Chondrocyte (in vitro differentiated cells): Measurements from ENCODE around the gene TMEM270. TPM values are rescaled to one million over a fixed set of nuclear protein-coding genes. Genes with fewer than 3 reads are reported as not detected.
"Not testable (repeated sequence)": the region's sequence is repeated elsewhere in the genome, so short reads cannot be mapped to it uniquely, and the experiment has no call there.

Experiments used
- DNase-seq: peaks from one replicate; pipeline ENCODE4 v3.0.0; 2021; ENCODE audit warnings: mixed read lengths, low spot score
- H3K27ac Mint-ChIP-seq: one replicate; pipeline ENCODE4 v1.8.0; 2021; ENCODE audit warnings: mild to moderate bottlenecking, moderate library complexity, mixed read lengths; ENCODE audit not compliant: unreplicated experiment
- H3K27me3 Mint-ChIP-seq: 2 replicates; pipeline ENCODE4 v1.8.0; 2021; ENCODE audit warnings: low read depth, mixed read lengths
- H3K36me3 Mint-ChIP-seq: 2 replicates; pipeline ENCODE4 v1.8.0; 2021; ENCODE audit warnings: low read depth, mixed read lengths
- H3K4me1 Mint-ChIP-seq: 2 replicates; pipeline ENCODE4 v1.8.0; 2021; ENCODE audit warnings: low read depth, mild to moderate bottlenecking, mixed read lengths
- H3K4me3 Mint-ChIP-seq: one replicate; pipeline ENCODE4 v1.8.0; 2021; ENCODE audit warnings: mild to moderate bottlenecking, moderate library complexity, mixed read lengths; ENCODE audit not compliant: unreplicated experiment
- H3K9me3 Mint-ChIP-seq: 2 replicates; pipeline ENCODE4 v1.8.0; 2021; ENCODE audit warnings: low read depth, mixed read lengths
- CTCF ChIP-seq: fragments of 200-600 bp; sonication (generic); IDR thresholded peaks from 2 replicates; pipeline ENCODE4 v1.5.0; 2021; ENCODE audit warnings: antibody characterized with exemption, mild to moderate bottlenecking, moderate library complexity
- total RNA-seq: library from RNA; stranded (reverse); gene quantifications from 3 replicates; pipeline ENCODE4 v1.2.1, GENCODE V29; 2021

TMEM270 gene
- total RNA-seq, 1 donor from 2014 or later: 0.25 TPM

DNA sequence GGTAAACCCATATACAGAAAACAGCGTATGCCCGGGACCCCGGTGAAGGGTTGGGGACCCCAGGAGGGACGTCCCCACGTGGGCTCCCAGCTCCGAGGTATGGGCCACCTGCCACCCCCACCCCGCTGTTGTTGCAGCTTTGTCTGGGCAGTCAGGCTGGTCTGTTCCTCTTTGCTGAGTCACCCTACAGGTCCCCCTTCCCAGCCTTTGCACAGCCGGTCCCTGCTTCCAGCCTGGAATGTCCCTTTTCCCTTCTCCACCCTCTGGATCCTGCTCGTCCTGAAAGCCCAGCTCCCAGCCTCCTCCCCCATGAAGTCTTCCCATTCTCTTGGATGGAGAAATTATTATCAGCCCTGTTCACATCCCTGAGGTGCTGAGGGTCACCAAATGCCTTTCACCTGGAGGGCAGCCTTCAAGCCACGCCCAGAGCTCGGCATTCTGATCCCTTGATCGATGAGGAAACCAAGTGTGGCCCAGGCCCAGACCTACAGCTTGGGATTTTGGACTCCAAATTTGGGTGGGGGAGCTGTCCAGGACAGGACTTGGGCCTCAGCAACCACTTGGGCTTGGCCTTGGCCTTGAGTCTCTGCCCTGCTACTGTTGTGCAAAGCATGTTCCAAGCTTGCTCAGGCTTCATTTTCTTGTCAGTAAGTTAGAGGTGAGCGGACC lies 27.6 kb upstream of the TMEM270 start:
- Mint-ChIP-seq H3K4me3 (no peak overlapping the region), H3K4me1 (peaks cover 7% of the 10 kb centered on the region), H3K36me3 (no peaks in the 10 kb centered on the region), H3K27ac (no peak overlapping the region), H3K27me3 (no peaks in the 10 kb centered on the region), H3K9me3 (no peaks in the 10 kb centered on the region)
- no peak for TF ChIP-seq CTCF
- DNase-seq: no peak

DNA sequence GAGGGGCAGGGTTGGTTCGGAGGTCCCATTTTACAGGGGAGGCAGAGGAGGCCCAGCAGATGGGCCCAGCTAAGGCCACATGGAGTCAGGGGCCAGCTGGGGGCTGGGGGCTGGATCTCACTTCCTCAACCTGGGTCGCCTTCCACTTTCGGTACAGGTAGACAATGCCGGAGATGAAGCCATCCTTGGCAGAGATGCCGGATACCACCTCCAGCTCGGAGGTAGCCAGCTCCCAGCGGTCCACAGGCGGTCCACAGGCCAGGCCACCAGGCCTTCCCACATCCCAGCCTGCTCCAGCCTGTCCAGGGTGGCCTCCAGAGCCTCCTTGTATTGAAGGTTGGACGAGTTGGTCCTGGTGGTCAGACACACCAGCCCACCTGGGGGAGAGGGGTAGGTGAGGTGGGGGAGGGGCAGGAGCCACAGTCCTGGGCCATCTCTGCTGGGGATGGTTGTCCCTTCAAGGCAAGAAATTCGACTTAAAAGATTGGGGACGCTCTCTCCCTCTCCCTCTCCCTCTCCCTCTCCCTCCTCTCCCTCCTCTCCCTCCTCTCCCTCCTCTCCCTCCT lies 26.2 kb upstream of the TMEM270 start:
- Mint-ChIP-seq H3K9me3 (no peaks in the 10 kb centered on the region), H3K27ac (no peak overlapping the region), H3K4me3 (no peak overlapping the region), H3K36me3 (no peaks in the 10 kb centered on the region), H3K27me3 (no peaks in the 10 kb centered on the region), H3K4me1 (peaks cover 3% of the 10 kb centered on the region)
- DNase-seq: no peak
- no peak for TF ChIP-seq CTCF

DNA sequence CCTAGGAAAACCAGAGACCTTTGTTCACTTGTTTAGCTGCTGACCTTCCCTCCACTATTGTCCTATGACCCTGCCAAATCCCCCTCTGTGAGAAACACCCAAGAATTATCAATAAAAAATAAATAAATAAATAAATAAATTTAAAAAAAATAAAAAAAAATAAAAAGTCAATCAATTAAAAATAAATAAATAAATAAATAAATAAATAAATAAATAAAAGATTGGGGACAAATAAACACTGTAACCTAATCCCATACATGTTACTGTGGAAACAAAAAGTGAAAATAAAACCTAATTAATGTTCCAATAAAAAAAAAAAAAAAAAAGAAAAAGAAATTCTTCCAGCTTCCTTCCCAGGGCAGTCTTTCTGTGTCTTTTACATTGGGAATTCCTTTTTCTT lies 23.8 kb upstream of the TMEM270 start:
- H3K27ac Mint-ChIP-seq, H3K9me3 Mint-ChIP-seq, H3K36me3 Mint-ChIP-seq, DNase-seq, H3K4me1 Mint-ChIP-seq, H3K27me3 Mint-ChIP-seq, H3K4me3 Mint-ChIP-seq: not testable (repeated sequence)

DNA sequence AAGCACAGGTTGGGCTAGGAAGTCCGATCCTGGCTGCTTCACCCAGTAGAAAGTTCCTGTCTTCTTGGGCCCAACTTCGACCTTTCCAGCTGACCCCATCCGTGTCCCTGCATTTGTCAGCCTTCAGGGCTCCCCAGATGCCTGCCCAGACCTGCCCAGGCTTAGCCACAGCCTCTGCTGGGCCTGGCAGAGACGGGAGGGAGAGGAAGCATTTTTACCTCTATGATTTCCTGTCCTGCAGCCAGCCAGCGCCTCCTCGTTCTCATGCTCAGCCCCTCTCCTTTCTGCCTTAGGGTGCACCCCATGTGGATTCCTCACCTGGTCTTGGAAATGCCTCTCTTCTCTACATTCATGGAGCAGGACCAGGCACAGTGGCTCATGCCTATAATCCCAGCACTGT lies 22.3 kb upstream of the TMEM270 start:
- Mint-ChIP-seq H3K36me3 (no peaks in the 10 kb centered on the region), H3K27ac (peak overlapping the region; percentile 20), H3K4me3 (no peak overlapping the region), H3K4me1 (no peaks in the 10 kb centered on the region), H3K9me3 (no peaks in the 10 kb centered on the region), H3K27me3 (no peaks in the 10 kb centered on the region)
- no peak for TF ChIP-seq CTCF
- no peak for DNase-seq

DNA sequence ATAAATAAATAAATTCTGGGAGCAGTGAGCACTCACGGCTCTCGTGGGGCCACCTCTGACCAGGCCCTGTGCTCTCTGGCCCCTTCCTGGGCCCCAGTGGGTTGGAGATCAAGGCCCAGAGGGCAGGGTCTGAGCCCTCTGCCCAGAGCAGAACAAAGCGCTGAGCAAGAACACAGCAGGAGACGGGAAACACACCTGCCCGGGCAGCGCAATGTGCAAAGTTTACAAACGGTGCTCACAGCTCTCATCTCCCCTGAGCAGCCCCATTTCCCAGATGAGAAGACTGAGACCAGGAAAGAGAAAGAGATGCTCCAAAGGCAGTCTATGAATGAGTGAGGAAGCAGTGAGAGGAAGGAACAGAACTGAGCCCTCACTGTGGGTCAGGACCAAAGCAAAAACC lies 21.7 kb upstream of the TMEM270 start:
- DNase-seq: no peak
- Mint-ChIP-seq H3K27me3 (no peaks in the 10 kb centered on the region), H3K4me1 (no peaks in the 10 kb centered on the region), H3K36me3 (no peaks in the 10 kb centered on the region), H3K4me3 (no peak overlapping the region), H3K9me3 (no peaks in the 10 kb centered on the region), H3K27ac (no peak overlapping the region)
- TF ChIP-seq CTCF: no peak
